SK-N-SH treated with all-trans-retinoic acid at 6 μM for 48 hours (cell line): Measurements from ENCODE around the gene DDX18.

Experiments used
- ATAC-seq: fragments of 200-7000 bp; cut with Tn5 transposase; 3 replicates; pipeline ENCODE4 v1.9.1; 2020; ENCODE audit warnings: mild to moderate bottlenecking, moderate library complexity
- ARNTL ChIP-seq: fragments of 450-650 bp; formaldehyde crosslinking; IDR thresholded peaks from 2 replicates; pipeline ENCODE4 v1.5.0; 2020; ENCODE audit warnings: low read depth, mild to moderate bottlenecking, moderate library complexity, borderline replicate concordance
- BACH2 ChIP-seq: fragments of 250-450 bp; sonication (Bioruptor Pico); IDR thresholded peaks from 2 replicates; pipeline ENCODE4 v1.9.0; 2021; ENCODE audit warnings: mild to moderate bottlenecking, borderline replicate concordance
- CREB5 ChIP-seq: fragments of 250-450 bp; sonication (Bioruptor Pico); IDR thresholded peaks from 2 replicates; pipeline ENCODE4 v1.5.1; 2020; ENCODE audit warnings: low read depth, mild to moderate bottlenecking, moderate library complexity
- CSDC2 ChIP-seq: fragments of 250-450 bp; sonication (Bioruptor Pico); IDR thresholded peaks from 2 replicates; pipeline ENCODE4 v1.5.0; 2020; ENCODE audit warnings: mild to moderate bottlenecking, moderate library complexity
- CSRNP3 ChIP-seq: fragments of 250-450 bp; sonication (Bioruptor Pico); IDR thresholded peaks from 2 replicates; pipeline ENCODE4 v1.5.1; 2021; ENCODE audit warnings: mild to moderate bottlenecking, moderate library complexity
- ESRRG ChIP-seq: fragments of 250-450 bp; sonication (Bioruptor Pico); IDR thresholded peaks from 2 replicates; pipeline ENCODE4 v1.6.1; 2021; ENCODE audit warnings: mild to moderate bottlenecking
- GLIS3 ChIP-seq: fragments of 250-450 bp; sonication (Bioruptor Pico); IDR thresholded peaks from 2 replicates; pipeline ENCODE4 v1.5.0; 2020; ENCODE audit warnings: mild to moderate bottlenecking, moderate library complexity
- ISL1 ChIP-seq: fragments of 250-450 bp; sonication (Bioruptor Pico); IDR thresholded peaks from 2 replicates; pipeline ENCODE4 v2.1.2; 2022; ENCODE audit warnings: mild to moderate bottlenecking, moderate library complexity
- OSR1 ChIP-seq: fragments of 250-450 bp; sonication (Bioruptor Pico); IDR thresholded peaks from 2 replicates; pipeline ENCODE4 v1.8.0; 2022; ENCODE audit warnings: moderate library complexity, mild to moderate bottlenecking, inconsistent platforms
- PATZ1 ChIP-seq: fragments of 250-450 bp; sonication (Bioruptor Pico); IDR thresholded peaks from 2 replicates; pipeline ENCODE4 v1.8.0; 2020; ENCODE audit warnings: mild to moderate bottlenecking, moderate library complexity, borderline replicate concordance
- POU6F1 ChIP-seq: fragments of 250-450 bp; sonication (Bioruptor Pico); IDR thresholded peaks from 2 replicates; pipeline ENCODE4 v1.8.0; 2021; ENCODE audit warnings: low read depth, mild to moderate bottlenecking, moderate library complexity, borderline replicate concordance
- PPARA ChIP-seq: fragments of 250-450 bp; sonication (Bioruptor Pico); IDR thresholded peaks from 2 replicates; pipeline ENCODE4 v1.5.0; 2020; ENCODE audit warnings: mild to moderate bottlenecking, borderline replicate concordance
- RARB ChIP-seq: fragments of 250-450 bp; sonication (Bioruptor Pico); IDR thresholded peaks from 2 replicates; pipeline ENCODE4 v1.8.0; 2021; ENCODE audit warnings: mild to moderate bottlenecking, moderate library complexity
- SNAI2 ChIP-seq: fragments of 250-450 bp; sonication (Bioruptor Pico); IDR thresholded peaks from 2 replicates; pipeline ENCODE4 v1.5.0; 2020; ENCODE audit warnings: mild to moderate bottlenecking, moderate library complexity
- TOX ChIP-seq: fragments of 250-450 bp; sonication (Bioruptor Pico); IDR thresholded peaks from 2 replicates; pipeline ENCODE4 v1.8.0; 2021; ENCODE audit warnings: mild to moderate bottlenecking, moderate library complexity, borderline replicate concordance
- TSHZ2 ChIP-seq: fragments of 250-450 bp; sonication (Bioruptor Pico); IDR thresholded peaks from 2 replicates; pipeline ENCODE4 v1.5.0; 2020; ENCODE audit warnings: mild to moderate bottlenecking, moderate library complexity
- ZC3H10 ChIP-seq: fragments of 250-450 bp; sonication (Bioruptor Pico); IDR thresholded peaks from 2 replicates; pipeline ENCODE4 v1.5.1; 2021; ENCODE audit warnings: mild to moderate bottlenecking, moderate library complexity
- ZFP3 ChIP-seq: fragments of 250-450 bp; sonication (Bioruptor Pico); IDR thresholded peaks from 2 replicates; pipeline ENCODE4 v1.5.0; 2020; ENCODE audit warnings: mild to moderate bottlenecking, moderate library complexity
- ZFP30 ChIP-seq: fragments of 450-650 bp; formaldehyde crosslinking; IDR thresholded peaks from 2 replicates; pipeline ENCODE4 v1.5.0; 2022; ENCODE audit warnings: mild to moderate bottlenecking, moderate library complexity
- ZNF565 ChIP-seq: fragments of 450-650 bp; formaldehyde crosslinking; conservative IDR thresholded peaks from 2 replicates; pipeline ENCODE4 v1.5.0; 2020; ENCODE audit warnings: low read depth, mild to moderate bottlenecking, moderate library complexity
- ZNF70 ChIP-seq: fragments of 450-650 bp; formaldehyde crosslinking; IDR thresholded peaks from 2 replicates; pipeline ENCODE4 v1.5.0; 2020; ENCODE audit warnings: mild to moderate bottlenecking, moderate library complexity
- ZNF8 ChIP-seq: fragments of 450-650 bp; formaldehyde crosslinking; IDR thresholded peaks from 2 replicates; pipeline ENCODE4 v1.5.0; 2020; ENCODE audit warnings: mild to moderate bottlenecking, moderate library complexity

The DDX18 gene

GRCh38 chr2:117771969-117772630 is 42.4 kb upstream of the DDX18 start (continued):
- TF ChIP-seq ISL1: no peak
- TF ChIP-seq ZNF70 (CRISPR knock-in tag): no peak
- no peak for TF ChIP-seq RARB (CRISPR knock-in tag)
- no peak for TF ChIP-seq ZNF8 (CRISPR knock-in tag)
- no peak for TF ChIP-seq GLIS3 (CRISPR knock-in tag)
- no peak for TF ChIP-seq ZC3H10 (CRISPR knock-in tag)
- TF ChIP-seq ARNTL: no peak
- no peak for TF ChIP-seq BACH2 (CRISPR knock-in tag)

- TF ChIP-seq ESRRG (CRISPR knock-in tag) (no peak), POU6F1 (CRISPR knock-in tag) (no peak), TSHZ2 (CRISPR knock-in tag) (no peak), CSDC2 (CRISPR knock-in tag) (no peak), PPARA (CRISPR knock-in tag) (no peak), ZC3H10 (CRISPR knock-in tag) (no peak), SNAI2 (CRISPR knock-in tag) (no peak), ZFP30 (CRISPR knock-in tag) (no peak), ZNF70 (CRISPR knock-in tag) (no peak), RARB (CRISPR knock-in tag) (no peak), ARNTL (no peak), ISL1 (no peak), ZNF565 (CRISPR knock-in tag) (no peak), CSRNP3 (CRISPR knock-in tag) (no peak), ZNF8 (CRISPR knock-in tag) (no peak), GLIS3 (CRISPR knock-in tag) (no peak)
- no peak for ATAC-seq
These were observed 39.8 kb upstream of the DDX18 start for GRCh38 chr2:117774716-117775115.

GRCh38 chr2:117775703-117776219 is 38.7 kb upstream of the DDX18 start:
- TF ChIP-seq ISL1 (no peak), TOX (CRISPR knock-in tag) (no peak), BACH2 (CRISPR knock-in tag) (no peak), RARB (CRISPR knock-in tag) (no peak), CREB5 (no peak), ARNTL (no peak), ZNF565 (CRISPR knock-in tag) (no peak), ESRRG (CRISPR knock-in tag) (no peak)
- no peak for ATAC-seq

GRCh38 chr2:117776888-117777287 is 37.6 kb upstream of the DDX18 start:
- ATAC-seq: no peak
- TF ChIP-seq BACH2 (CRISPR knock-in tag): no peak
- TF ChIP-seq ZNF8 (CRISPR knock-in tag): no peak
- no peak for TF ChIP-seq ZFP3
- TF ChIP-seq SNAI2 (CRISPR knock-in tag): no peak
- TF ChIP-seq OSR1 (CRISPR knock-in tag): no peak
- TF ChIP-seq ESRRG (CRISPR knock-in tag): no peak
- TF ChIP-seq POU6F1 (CRISPR knock-in tag): no peak
- no peak for TF ChIP-seq PPARA (CRISPR knock-in tag)
- TF ChIP-seq RARB (CRISPR knock-in tag): no peak
- TF ChIP-seq ZNF70 (CRISPR knock-in tag): no peak
- TF ChIP-seq ZC3H10 (CRISPR knock-in tag): no peak
- no peak for TF ChIP-seq TOX (CRISPR knock-in tag)
- TF ChIP-seq ZFP30 (CRISPR knock-in tag): no peak
- no peak for TF ChIP-seq PATZ1 (CRISPR knock-in tag)
